Peyer's patch (tissue), 4 donors: ENCODE data around the gene TMEM150A.

Experiments
- CTCF ChIP-seq, 6 experiments: fragments of 450-650 bp in 4 of 6; fragments of 200-600 bp in 2 of 6; sonication (generic) in 1 of 6; IDR thresholded peaks; one replicate each; pipeline ENCODE4 v1.5.1; 2017 to 2019; ENCODE audit warnings: antibody characterized with exemption in 6 of 6, mild to moderate bottlenecking in 3 of 6, moderate library complexity in 1 of 6
- POLR2A ChIP-seq, 2 donors: fragments of 450-650 bp; IDR thresholded peaks; one replicate each; pipeline ENCODE4 v1.5.1; 2017; ENCODE audit warnings: antibody characterized with exemption in 2 of 2, mild to moderate bottlenecking in 2 of 2, moderate library complexity in 2 of 2

GRCh38 chr2:85596026-85596333 is 6.5 kb downstream of the TMEM150A start:
- TF ChIP-seq CTCF (IDR thresholded peaks at IDR 0.05) (no peak), POLR2A (IDR thresholded peaks at IDR 0.05) (no peak)
